Fibroblast of gingiva (primary cell): ENCODE results near the gene DENND2A.
"Not testable (repeated sequence)": the region's sequence is repeated elsewhere in the genome, so short reads cannot be mapped to it uniquely, and the experiment has no call there.

Experiments
- DNase-seq: peaks from one replicate; pipeline ENCODE4 v3.0.0-alpha.2; 2011; ENCODE audit warnings: low read depth

Gene DENND2A

DNA sequence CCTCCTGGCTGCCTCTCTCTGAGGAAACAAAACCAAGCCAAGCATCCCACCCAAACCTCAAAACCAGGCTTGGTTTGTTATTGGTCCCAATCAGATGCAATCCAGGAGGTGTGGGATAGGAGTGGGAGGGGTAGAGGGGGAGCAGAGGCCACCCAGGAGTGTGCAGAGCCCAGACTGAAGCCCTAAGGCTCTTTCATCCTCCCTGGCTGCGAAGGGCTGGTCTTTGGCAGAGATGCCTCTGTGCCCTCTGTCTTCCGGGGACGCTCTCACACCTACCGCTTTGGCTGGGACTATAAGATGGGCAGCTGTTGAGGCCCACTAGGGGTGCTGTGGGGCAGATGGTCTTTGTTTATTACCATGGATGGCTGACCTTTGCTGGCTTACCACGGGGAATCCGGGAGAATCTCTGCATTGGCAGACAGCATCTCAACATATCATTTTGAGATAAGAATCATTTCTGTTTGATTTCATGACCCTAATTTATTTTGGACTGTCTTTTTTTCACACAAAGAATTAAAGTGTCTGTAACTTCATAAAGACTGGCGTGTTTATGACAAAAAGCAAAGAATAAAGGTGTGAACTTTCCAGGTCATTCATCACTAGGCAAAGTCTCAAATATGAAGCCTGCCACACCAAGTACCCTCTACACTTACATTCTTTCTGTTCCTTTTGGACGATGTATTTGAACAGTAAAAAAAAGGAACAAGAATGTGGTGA is 6.5 kb upstream of the DENND2A start:
- peak; percentile 28 for DNase-seq

DNA sequence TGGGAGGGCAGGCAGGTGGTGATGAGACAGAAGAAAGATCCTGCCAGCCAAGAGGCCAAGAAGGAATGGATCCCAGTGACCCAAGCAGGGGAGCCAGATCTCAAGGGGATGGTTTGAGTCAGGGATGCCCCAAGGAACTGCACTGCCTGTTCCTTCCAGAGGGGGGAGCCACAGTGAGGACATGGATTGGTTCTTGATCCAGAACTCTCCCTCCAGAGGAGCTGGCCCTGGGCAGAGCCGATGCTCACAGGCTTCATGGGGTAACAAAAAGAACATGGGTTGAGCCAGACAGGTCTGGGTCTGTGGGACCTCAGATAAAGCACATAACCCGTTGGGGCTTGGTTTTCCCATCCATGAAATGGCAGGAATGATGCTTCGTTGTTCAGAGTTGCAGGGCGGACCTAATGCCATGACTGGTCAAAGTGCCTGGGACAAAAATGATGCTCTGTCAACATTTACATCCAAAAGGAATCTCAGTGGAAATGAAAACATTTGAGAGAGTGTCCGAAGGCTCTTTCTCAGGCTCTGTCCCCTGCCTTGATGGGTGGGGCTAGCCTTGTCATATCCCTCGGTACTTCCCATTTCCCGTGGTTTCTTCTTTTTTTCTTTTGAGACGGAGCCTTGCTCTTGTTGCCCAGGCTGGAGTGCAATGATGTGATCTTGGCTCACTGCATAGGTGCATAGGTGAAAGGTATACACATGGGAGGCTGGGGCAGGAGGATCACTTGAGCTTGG is 4.7 kb upstream of the DENND2A start:
- DNase-seq = no peak

DNA sequence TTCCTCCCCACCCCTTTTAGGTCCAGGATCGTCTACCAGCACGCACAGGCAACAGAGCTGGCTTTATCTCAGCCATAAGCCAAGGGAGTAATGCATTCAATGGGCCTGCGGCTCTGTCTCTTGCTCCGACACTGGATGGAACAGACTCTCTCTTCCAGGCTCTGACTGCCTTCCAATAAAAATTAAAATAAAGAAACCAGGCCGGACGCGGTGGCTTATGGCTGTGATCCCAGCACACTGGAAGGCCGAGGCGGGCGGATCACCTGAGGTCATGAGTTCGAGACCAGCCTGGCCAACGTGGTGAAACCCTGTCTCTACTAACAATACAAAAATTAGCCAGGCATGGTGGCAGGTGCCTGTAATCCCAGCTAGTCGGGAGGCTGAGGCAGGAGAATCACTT is 4.1 kb upstream of the DENND2A start:
- DNase-seq = not testable (repeated sequence)

DNA sequence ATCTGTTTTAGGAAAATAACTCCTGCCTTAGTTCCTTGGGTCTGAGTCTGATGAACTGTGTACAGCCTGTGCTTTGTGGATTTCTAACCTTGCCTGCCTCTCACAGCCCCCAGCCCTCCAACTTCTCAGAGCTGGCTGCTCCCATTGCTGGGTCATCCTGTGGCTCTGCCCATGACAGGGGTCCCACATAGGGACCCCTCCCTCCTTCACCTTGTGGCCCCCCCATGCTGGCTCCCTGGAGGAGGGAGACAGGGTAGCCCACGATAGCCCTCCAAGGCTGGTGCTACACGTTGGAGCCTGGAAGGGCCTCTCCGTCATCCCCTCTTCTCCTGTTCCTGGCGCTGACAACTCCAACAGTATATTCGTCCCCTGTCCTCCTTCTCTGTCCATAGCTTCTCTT is 2.8 kb upstream of the DENND2A start:
- no peak for DNase-seq

DNA sequence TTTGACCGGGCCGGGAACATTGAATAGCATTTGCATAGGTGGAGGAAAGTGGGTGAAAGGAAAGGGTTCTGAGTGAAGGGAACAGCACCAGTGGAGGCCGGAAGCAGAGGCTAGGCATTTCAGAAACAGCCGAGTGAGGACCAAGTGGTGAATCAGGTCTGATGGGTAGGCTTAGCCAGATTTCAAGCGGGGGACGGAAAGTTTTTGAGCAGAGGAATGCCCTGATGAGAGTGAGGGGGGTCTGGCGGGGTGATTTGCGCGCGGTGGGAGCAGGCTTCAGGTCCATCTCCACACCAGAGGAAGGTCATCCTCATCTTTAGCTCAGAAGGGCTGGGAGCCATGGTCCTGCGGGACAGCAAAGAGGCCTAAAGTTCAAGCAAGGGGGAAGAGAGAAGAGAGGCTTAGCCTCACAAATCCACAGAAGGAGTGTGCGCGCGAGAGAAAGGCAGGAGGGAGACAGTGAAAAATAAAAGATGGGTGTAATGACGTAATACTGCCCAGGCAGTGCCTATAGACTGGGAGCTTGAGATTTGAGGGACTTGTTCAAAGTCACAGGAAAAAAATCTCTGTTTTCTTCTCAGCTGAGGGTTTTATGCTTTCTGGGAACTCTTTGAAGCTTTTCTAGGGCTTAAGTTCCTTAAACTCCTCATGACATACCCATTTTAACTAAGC is 1.0 kb upstream of the DENND2A start:
- no peak for DNase-seq

DNA sequence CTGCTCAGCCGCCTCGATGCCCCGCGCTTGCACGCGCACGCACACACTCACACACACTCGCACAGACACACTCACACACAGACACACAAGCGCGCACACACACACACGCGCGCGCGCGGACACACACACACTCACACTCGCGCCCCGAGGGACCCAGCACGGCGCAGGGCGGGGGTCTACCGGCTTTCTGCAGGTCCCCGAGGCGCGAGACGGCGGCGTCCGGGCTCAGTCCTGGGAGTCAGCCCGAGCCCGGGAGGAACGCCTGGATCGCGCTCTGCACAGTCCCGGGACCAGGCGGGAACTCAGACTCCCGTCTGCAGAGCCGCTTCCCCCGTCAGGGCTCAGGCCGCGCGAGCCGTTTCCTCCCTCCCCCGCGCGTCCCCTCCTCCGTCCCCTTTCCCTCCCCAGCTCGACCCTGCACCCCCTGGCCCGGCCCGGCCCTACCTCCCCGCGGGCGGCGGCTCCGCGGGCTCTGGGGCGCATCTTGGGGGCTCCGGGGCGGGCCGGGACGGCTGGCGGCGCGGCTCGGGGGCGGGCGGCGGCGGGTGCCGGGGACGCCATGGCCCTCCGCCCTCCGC is 464 bp downstream of the DENND2A start:
- peak; percentile 29 for DNase-seq

DNA sequence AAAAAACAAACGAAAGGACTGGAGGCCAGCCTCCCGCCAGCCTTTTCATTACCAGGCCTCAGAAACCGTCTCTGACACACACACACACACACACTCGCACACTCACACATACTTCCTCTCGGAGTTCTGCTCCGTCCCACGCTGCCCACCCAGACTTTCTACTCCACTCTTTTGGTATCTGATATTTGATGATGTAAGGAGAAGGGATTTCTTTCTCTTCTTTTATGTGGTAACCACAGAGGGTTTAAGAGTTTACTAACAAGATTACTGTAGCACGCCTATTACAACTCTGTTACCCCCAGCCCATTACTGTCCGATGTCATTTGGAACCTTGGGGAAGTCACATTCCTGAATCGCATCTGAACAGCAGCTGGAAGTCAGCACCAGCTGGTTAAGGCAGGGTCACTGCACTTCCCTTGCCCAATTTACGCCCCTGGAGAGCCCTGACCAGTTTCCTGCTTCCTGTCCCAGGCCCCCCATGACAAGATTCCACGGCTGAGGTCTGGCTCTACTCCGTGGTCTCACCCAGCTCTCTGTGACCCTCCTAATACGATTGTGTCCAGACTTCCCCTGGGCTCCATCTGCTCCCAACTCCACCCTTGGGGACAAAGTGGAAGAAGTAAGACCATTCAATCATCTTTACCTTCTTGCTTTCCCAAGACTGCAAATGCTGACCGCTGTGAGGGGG is 1.1 kb downstream of the DENND2A start:
- DNase-seq = peak; percentile 74

DNA sequence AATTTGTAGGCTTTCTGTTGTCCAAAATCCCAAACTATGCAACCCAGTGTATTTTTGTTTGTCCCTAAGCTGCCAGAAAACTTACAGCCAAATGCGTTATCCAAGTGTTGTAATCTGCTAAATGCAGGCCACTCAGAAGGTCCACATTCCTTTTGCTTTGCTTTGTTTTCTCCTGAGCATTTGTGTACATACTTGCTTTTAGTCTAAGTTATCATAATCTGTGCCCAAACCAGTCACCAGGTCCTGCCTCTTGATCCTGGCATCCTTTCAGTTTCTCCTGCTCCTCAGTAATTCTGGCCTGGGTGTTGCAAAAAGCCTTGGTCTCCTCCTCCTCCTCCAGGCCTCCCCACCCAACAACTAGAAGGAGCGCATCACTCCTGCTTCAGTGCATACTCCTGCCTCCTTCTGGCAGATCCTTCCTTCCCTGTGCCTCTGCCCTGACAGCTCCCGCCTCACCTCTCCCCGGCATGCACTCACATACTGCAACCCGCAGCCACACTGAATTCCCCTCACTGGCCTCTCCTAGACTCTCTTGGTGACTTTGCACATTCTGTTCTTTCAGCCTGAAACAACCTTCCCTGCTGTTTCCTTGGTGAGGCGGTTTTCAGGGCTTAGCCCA is 2.3 kb downstream of the DENND2A start:
- DNase-seq = peak; percentile 98

DNA sequence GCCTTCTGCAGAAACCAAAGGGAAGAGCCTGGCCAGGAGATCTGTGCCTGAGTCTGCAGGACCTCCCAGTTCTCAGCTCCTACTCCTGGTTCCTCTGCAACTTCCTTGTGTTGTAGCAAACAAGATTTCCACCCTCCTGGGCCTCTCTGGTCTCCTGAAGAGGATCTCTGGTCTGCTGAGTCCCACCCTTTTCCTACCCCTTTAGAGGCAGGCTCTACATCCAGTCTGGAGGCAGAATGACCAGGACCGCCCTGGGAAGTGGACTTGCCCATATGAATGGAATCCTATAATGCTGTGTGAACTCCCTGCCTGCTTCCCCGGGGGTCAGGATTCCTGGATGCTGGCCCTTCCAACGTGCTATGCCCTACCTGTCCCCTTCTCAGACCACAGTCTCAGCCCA is 3.2 kb downstream of the DENND2A start:
- DNase-seq = no peak

DNA sequence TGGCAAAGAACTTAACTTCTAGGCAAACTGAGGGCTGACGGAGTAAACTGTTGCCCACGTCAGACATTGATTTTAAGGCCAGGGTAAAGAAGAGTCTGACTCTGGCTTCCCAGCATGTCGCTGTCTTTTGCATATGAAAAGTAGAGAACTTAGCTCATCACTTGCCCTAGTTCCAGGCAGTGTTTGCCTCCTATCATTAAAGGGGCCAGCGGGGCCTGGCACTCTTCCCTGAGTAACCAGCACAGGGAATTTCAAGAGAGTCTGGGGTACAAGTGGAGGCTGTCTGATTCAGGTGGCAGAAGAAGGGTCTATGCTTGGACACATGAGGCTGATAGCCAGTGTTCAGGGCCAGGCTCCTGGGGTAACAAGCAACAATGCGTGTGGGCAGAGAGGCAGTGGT is 4.8 kb downstream of the DENND2A start:
- no peak for DNase-seq

DNA sequence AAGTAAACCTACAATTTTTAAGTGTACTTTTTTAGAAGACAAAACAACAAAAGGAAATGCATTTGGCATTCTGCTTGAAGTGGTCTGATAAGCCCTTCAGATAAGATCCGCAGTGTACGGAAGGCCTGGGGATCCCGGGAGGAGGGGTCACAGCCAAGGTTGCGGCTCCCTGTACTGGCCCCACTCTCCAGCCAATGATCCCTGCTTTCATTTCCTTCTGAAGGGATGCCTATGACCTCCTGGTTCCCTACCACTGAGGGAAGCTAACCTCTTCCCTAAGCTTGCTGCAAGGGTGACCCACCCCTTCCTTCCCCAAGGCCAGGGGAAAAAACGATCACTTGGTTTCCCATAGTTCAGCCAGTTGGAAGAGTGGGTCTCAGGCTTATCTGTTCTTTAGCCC is 5.3 kb downstream of the DENND2A start:
- no peak for DNase-seq

DNA sequence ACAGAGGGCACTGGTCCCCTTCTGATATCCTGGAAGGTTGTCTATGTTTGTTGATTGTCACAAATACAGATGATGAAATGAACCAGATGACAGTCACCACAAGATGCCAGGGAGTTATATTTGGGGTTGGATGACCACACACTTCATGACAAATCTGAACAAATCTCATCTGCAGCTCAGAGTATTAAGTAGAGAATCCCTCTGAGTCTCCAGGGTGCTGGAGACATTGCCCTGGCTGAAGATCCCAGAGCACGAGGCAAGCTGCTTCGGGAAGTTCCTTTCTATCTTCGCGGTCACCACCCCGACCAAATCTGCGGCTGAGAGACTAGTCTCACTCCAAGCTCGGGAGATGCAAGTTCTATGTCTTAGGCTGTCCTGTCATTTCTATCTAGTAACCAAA is 9.0 kb downstream of the DENND2A start:
- no peak for DNase-seq

DNA sequence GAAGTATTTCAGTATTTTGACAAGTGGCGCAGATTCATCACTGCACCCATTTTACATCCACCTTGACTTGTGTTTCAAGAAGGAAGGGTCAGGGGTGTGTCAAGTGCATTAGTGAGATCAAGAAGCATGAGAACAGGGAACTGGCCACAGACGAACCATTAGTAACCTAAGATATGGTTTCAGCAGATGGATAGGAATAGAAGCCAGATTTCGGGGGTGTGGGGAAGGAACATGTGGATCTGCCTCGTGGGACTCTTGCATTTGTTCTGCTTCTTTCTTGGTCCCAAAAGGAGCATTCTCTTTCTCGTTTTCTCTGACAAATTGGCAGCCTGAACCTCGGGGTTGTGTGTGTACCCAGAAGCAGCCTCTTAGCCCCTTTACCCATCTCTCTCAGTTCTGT is 9.6 kb downstream of the DENND2A start:
- no peak for DNase-seq

DNA sequence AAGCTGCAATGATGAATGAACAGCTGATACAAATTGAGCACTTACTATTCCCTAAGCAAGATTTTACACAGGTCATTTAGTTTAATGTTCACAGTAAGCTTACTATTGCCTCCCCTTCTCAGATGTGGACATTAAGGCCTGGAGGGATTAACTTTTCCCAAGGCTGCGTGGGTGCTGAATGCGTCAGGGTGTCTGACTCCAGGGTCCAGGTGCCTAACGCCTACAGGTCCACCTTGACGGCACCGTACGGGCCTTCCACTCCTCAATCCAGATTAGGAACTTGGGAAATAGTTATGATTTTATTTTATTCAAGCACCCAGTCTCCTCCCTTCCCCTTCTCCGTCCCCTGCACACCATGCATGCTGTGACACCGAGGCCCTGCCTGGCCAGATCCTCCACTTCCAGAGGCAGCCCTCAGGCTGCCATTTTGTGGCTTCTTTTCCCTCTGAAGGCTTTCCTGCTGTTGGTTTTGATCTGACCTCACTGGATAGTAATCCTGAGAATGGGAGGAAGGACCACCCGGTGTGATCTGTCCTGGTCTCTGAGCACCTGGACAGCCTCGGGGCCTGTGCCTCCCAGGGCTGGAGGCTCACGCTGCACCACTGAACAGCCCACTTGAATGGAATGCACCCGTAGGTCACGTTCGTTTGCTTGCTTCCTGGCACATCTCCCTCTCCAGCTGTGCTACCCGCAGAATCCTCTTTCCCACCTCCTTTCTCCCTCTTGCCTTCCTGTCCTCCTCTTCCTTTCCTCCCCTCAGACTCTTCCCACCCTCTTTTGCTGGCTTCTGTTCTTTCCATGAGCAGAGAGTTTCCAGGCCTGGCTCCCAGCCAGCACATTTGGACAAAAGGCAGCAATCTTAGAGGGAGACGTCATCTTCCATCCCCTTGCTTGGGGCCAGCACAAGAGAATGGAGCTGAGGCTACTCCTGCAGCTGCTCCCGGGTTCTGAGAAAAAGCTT is 14.4 kb downstream of the DENND2A start:
- DNase-seq = peak; percentile 94

DNA sequence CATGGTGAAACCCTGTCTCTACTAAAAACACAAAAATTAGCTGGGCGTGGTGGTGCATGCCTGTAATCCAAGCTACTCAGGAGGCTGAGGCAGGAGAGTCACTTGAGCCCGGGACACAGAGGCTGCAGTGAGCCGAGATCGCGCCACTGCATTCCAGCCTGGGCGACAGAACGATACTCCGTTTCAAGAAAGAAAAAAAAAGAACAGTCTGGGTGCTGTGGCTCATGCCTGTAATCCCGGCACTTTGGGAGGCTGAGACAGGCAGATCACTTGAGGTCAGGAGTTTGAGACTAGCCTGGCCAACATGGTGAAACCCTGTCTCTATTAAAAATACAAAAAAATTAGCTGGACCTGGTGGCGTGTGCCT is 15.4 kb downstream of the DENND2A start:
- DNase-seq = not testable (repeated sequence)

DNA sequence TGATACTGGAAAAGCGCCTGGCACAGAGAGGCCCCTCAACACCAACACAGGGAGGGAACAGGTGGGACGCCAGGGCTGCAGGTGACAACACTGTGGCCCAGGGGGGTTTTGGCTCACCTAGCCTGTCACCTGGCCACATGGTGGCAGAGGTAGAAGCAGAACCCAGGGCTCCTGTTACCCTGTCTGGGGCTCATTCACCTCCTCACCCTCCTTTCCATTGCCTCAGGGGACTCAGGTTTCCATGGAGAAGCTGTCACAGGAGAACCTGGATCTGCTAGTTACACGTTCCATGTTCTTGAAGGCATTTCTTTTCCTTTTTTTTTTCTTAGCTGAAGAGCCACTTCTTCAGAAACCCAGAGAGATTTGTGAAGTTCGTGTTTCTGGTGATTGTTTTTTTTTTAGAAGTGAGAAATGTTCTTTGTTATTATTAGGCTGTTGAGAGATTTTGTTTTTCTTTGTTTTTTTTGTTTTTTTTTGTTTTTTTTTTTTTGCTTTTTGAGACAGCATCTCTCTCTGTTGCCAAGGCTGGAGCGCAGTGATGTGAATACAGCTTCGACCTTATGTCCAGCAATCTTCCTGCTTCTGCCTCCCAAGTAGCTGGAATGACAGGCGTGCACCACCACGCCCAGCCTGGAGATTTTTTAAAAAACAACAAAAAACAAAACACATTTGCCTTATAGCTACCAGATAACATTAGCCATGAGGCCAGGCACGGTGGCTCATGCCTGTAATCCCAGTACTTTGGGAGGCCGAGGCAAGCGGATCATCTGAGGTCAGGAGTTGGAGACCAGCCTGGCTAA is 16.0 kb downstream of the DENND2A start:
- DNase-seq = no peak

DNA sequence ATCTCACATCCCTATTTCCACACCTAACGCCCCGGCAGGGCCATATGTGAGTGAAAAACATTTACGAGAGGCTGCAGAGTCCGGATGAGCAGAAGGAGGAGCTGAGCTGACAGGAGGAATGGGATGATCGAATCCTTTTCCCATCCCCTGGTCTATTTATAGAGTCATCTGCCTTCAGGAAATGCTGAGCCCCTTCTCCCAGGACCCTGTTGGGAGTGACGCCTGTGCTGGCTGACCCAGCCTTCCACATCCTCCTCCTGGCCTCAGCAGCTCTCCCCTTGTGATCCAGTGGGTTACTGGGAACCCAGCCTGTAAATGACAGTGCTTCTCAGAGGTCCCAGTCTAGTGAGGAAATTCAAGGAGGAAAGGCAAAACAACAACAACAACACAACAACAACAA is 16.6 kb downstream of the DENND2A start:
- no peak for DNase-seq

DNA sequence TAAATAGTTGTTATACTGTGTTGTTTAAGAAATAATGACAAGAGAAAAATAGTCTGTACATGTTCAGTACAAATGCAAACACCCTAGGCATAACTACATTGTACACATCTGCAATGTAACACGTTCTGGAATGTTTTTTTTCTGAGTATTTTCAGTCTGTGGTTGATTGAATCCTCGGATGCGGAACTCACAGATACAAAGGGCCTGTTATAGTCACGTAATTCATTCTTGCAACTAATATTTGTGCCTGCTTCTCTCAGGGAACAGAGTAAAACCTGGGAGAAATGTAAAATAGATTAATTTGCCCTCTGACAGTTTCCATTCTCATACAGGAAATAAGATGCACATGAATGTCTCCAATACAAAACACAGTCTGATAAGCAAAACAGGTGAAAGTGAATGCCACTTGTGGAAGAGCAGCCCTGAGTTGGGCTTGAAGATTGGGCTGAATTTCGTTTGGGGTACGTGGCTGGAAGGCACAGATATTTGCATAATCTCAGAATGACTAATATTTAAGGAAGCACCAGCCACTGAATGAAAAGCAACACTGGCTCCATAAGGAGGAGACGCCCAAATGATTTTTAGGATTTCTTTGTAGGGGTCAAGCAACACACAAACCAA is 19.1 kb downstream of the DENND2A start:
- peak; percentile 40 for DNase-seq

DNA sequence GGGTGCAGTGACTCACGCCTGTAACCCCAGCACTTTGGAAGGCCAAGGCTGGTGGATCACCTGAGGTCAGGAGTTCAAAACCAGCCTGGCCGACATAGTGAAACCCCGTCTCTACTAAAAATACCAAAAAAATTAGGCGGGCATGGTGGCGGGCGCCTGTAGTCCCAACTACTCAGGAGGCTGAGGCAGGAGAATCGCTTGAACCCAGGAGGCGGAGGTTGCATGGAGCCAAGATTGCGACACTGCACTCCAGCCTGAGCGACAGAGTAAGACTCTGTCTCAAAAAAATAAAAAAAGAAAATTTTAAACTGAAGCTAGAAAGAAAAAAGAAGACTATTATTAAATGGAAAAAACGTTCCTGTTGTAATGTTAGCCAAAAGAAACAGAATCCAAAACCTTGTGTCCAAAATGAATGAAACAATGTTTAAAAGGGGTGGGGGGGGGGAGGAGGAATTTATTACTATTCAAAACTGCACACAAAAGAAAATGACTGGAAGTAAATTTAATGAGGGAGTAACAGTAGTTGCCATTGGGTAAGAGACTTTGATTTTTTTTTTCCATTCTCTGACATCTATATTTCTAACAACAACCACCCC is 20.6 kb downstream of the DENND2A start:
- not testable (repeated sequence) for DNase-seq
